ENCODE data around the gene FNDC3A.

FNDC3A gene

GRCh38 chr13:49247643-49248621 lies 272.2 kb downstream of the FNDC3A start, which contains the start of gene CDADC1:
TSS of gene CDADC1 (plus strand) at chr13:49247925. CDS start at chr13:49248038, 113 bp downstream.
- peak within 1 kb of the TSS; percentile 71 for H3K4me3 ChIP-seq
- in situ Hi-C loops (cut with MboI; ENCODE audit: low sequenced_read_pairs): no loop called here
- H3K9me3 ChIP-seq: no peaks in the 10 kb centered on the region
- peaks cover 11% of the 10 kb centered on the region for H3K4me1 ChIP-seq
- DNase-seq (ENCODE audit: low spot score in 2 of 2): peak; percentile 89 to 99
- peaks cover 7% of the 10 kb centered on the region; the same call in 1 of the 2 replicates for H3K36me3 ChIP-seq (replicated peaks)
- no peaks in the 10 kb centered on the region for H3K27me3 ChIP-seq (ENCODE audit: low read depth)

DNA sequence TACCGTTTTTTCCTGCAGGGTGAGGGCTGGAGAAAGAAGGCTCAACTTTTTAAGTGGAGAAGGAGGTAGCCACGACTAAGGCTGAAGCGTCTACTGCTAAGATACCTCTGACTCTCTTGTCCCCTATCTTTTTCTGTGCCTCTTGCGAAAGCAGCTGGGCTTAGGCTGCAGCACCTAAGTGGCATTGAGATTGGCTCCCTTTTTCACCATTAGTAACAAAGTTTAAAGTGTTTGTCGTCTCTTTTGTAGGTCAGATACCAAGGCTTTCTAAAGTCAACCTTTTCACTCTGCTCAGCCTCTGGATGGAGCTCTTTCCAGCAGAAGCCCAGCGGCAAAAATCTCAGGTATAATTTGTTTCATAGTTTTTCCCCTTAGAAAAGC lies 272.9 kb downstream of the FNDC3A start:
- no peaks in the 10 kb centered on the region for H3K27me3 ChIP-seq (ENCODE audit: low read depth)
- in situ Hi-C loops (cut with MboI; ENCODE audit: low sequenced_read_pairs): no loop called here
- no peak for DNase-seq (ENCODE audit: low spot score in 2 of 2)

DNA sequence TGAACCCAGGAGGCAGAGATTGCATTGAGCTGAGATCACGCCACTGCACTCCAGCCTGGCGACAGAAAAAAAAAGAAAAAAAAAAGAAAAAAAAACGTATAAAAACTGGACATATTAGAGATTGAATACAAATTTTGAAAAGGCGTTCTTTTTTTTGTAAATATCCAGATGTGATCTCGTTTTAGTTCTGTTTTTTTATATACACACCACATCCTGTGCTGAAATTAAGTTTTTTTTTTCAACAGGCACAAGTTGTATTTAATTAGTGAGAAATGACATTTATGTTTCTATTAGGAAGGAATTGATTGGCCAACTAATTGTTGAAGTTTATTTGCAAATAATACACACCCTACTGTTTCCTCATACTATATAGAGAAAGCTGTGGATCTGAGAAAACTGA lies 275.6 kb downstream of the FNDC3A start:
- Histone ChIP-seq H3K4me1 (peaks cover 11% of the 10 kb centered on the region), H3K4me3 (no peak overlapping the region), H3K36me3 (replicated peaks) (peaks cover 20% of the 10 kb centered on the region), H3K9me3 (no peaks in the 10 kb centered on the region), H3K27me3 (ENCODE audit: low read depth) (no peaks in the 10 kb centered on the region)
- no peak for DNase-seq (ENCODE audit: low spot score in 2 of 2)
- in situ Hi-C loops (cut with MboI; ENCODE audit: low sequenced_read_pairs): no loop called here

More for the DNA sequence above, 272.9 kb downstream of the FNDC3A start:
- peaks cover 7% of the 10 kb centered on the region; the same call in 1 of the 2 replicates for H3K36me3 ChIP-seq (replicated peaks)
- H3K4me1 ChIP-seq: peaks cover 11% of the 10 kb centered on the region
- no peaks in the 10 kb centered on the region for H3K9me3 ChIP-seq
- H3K4me3 ChIP-seq: peak overlapping the region; percentile 71

- Histone ChIP-seq H3K9me3 (no peaks in the 10 kb centered on the region), H3K27me3 (ENCODE audit: low read depth) (no peaks in the 10 kb centered on the region), H3K36me3 (replicated peaks) (peaks cover 33% of the 10 kb centered on the region), H3K4me1 (0 out of 2 replicates have a peak, but pooled peaks cover 4% of the 10 kb centered on the region), H3K4me3 (no peak overlapping the region)
- no peak for DNase-seq (ENCODE audit: low spot score in 2 of 2)
- in situ Hi-C loops (cut with MboI; ENCODE audit: low sequenced_read_pairs): no loop called here
Measured at GRCh38 chr13:49253310-49253709, 277.6 kb downstream of the FNDC3A start.

DNA sequence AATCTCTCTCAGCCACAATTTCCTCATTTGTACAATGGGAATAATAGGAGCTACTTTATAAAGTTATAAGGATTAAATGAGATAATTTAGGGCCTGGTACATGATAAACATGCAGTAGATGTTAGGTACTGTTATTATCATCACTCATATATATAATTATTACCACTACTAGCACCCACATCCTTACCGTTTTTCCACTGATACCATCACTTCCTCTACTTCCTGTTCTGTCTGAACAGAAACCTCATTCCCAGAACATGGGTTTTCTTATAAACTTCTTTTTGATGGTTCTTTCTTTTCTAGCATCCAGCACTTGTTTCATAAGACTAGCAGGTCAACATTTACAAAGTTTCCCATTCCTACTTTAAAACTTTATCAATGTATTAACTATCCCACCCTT lies 278.3 kb downstream of the FNDC3A start:
- Histone ChIP-seq H3K27me3 (ENCODE audit: low read depth) (no peaks in the 10 kb centered on the region), H3K9me3 (no peaks in the 10 kb centered on the region), H3K4me3 (no peak overlapping the region), H3K36me3 (replicated peaks) (peaks cover 33% of the 10 kb centered on the region), H3K4me1 (0 out of 2 replicates have a peak, but pooled peaks cover 2% of the 10 kb centered on the region)
- in situ Hi-C loops (cut with MboI; ENCODE audit: low sequenced_read_pairs): no loop called here
- DNase-seq (ENCODE audit: low spot score in 2 of 2): no peak

GRCh38 chr13:49256841-49257240 lies 281.1 kb downstream of the FNDC3A start:
- no peak for DNase-seq (ENCODE audit: low spot score in 2 of 2)
- in situ Hi-C loops (cut with MboI; ENCODE audit: low sequenced_read_pairs): no loop called here
- Histone ChIP-seq H3K27me3 (ENCODE audit: low read depth) (no peaks in the 10 kb centered on the region), H3K4me3 (no peak overlapping the region), H3K9me3 (no peaks in the 10 kb centered on the region), H3K36me3 (replicated peaks) (peaks cover 35% of the 10 kb centered on the region), H3K4me1 (no peaks in the 10 kb centered on the region)

DNA sequence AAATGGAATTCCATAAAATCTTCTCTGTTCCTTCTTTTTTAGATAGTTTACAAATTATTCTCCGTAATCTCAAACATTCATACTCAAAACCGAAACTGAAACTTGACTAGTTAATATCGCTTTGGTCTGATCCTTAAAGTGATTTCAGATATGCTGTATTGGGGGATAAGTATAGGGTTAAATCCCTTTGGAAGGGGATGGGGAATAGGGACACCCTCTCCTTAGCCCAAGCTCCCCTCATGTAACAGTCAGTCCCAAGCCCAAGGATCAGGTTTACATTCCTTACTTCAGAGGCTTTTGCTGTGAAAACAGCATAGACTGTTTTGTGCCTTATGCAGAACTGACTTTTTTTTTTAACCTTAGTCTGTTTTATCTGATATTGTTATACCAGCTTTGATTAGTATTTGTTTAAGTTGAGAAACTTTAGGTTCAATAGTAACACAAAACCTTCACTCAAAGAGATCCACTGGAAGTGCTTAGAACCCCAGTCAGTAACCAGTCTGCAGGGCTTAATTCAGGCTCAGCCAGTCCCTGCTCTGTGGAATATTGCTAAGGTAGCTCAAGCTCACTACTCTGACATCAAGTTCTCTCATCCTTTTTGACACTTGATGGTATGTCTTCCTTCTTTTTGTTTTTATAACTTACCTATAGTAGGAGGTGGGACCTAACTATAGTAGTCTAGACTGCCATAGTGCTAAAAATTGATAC lies 282.5 kb downstream of the FNDC3A start:
- no peak for DNase-seq (ENCODE audit: low spot score in 2 of 2)
- in situ Hi-C loops (cut with MboI; ENCODE audit: low sequenced_read_pairs): no loop called here
- Histone ChIP-seq H3K4me3 (no peak overlapping the region), H3K36me3 (replicated peaks) (peaks cover 36% of the 10 kb centered on the region), H3K27me3 (ENCODE audit: low read depth) (no peaks in the 10 kb centered on the region), H3K4me1 (no peaks in the 10 kb centered on the region), H3K9me3 (no peaks in the 10 kb centered on the region)
